HEK293 (cell line): ENCODE measurements around the gene AP3D1.

ENCODE experiments used
- CTCF ChIA-PET: fragments of 350-600 bp; formaldehyde crosslinking; extraction: SDS; loops from one replicate; lab custom pipeline; 2021; ENCODE audit warnings: antibody characterized with exemption; lab: Yijun Ruan, JAX
- POLR2A ChIA-PET: fragments of 300-600 bp; formaldehyde crosslinking; extraction: SDS; loops from one replicate; lab custom pipeline; 2020; ENCODE audit warnings: antibody characterized with exemption, inconsistent platforms; lab: Yijun Ruan, JAX
- H3K27ac ChIP-seq: fragments of 200-500 bp; sonication (Bioruptor generic); 2 replicates; pipeline ENCODE4 v1.5.1; 2014; ENCODE audit warnings: low read depth, low read length, control low read depth, inconsistent platforms; ENCODE audit errors: extremely low read depth
- H3K36me3 ChIP-seq, 2 experiments: fragments of 200-500 bp in 1 of 2; sonication (Bioruptor generic) in 1 of 2; 1 replicate in 1 of 2; 2 replicates in 1 of 2; pipeline ENCODE4 v1.5.1; 2014 to 2017; ENCODE audit warnings: inconsistent platforms in 2 of 2, low read length in 2 of 2; ENCODE audit not compliant: control insufficient read depth in 2 of 2, insufficient read depth in 1 of 2
- H3K4me1 ChIP-seq: fragments of 200-500 bp; sonication (Bioruptor generic); 2 replicates; pipeline ENCODE4 v1.5.1; 2014; ENCODE audit warnings: mild to moderate bottlenecking, low read length, inconsistent platforms; ENCODE audit not compliant: control insufficient read depth, insufficient read depth
- H3K4me3 ChIP-seq: 2 replicates; pipeline ENCODE4 v1.5.1; 2011; ENCODE audit warnings: low read depth, mild to moderate bottlenecking, control low read depth, low read length, moderate library complexity
- H3K9me3 ChIP-seq: fragments of 200-500 bp; sonication (Bioruptor generic); 2 replicates; pipeline ENCODE4 v1.5.1; 2014; ENCODE audit warnings: low read depth, low read length, inconsistent platforms; ENCODE audit not compliant: control insufficient read depth, insufficient read depth
- EGR2 ChIP-seq: fragments of 450-650 bp; formaldehyde crosslinking; IDR thresholded peaks from 2 replicates; pipeline ENCODE4 v1.5.1; 2016; ENCODE audit warnings: low read depth, missing biosample characterization, missing genetic modification characterization
- GFI1B ChIP-seq: fragments of 450-650 bp; formaldehyde crosslinking; IDR thresholded peaks from 2 replicates; pipeline ENCODE4 v1.5.1; 2016; ENCODE audit warnings: missing biosample characterization, missing genetic modification characterization
- GLIS2 ChIP-seq: fragments of 450-650 bp; formaldehyde crosslinking; IDR thresholded peaks from 2 replicates; pipeline ENCODE4 v1.5.1; 2016; ENCODE audit warnings: missing biosample characterization, missing genetic modification characterization
- KLF16 ChIP-seq: fragments of 450-650 bp; formaldehyde crosslinking; IDR thresholded peaks from 2 replicates; pipeline ENCODE4 v1.5.1; 2017; ENCODE audit warnings: missing biosample characterization, missing genetic modification characterization
- OVOL3 ChIP-seq: fragments of 450-650 bp; formaldehyde crosslinking; IDR thresholded peaks from 2 replicates; pipeline ENCODE4 v1.5.1; 2016; ENCODE audit warnings: missing biosample characterization, missing genetic modification characterization
- SP2 ChIP-seq: fragments of 450-650 bp; formaldehyde crosslinking; IDR thresholded peaks from 2 replicates; pipeline ENCODE4 v1.5.1; 2016; ENCODE audit warnings: missing biosample characterization, missing genetic modification characterization
- TRIM28 ChIP-seq: IDR thresholded peaks from 2 replicates; pipeline ENCODE4 v1.6.1; 2011; ENCODE audit warnings: low read length, control low read depth, borderline replicate concordance
- YY2 ChIP-seq: fragments of 450-650 bp; formaldehyde crosslinking; IDR thresholded peaks from 2 replicates; pipeline ENCODE4 v1.5.1; 2016; ENCODE audit warnings: missing biosample characterization, missing genetic modification characterization
- ZBTB20 ChIP-seq: fragments of 450-650 bp; formaldehyde crosslinking; IDR thresholded peaks from 2 replicates; pipeline ENCODE4 v1.5.1; 2016; ENCODE audit warnings: missing biosample characterization, missing genetic modification characterization
- ZEB2 ChIP-seq: fragments of 450-650 bp; formaldehyde crosslinking; IDR thresholded peaks from 2 replicates; pipeline ENCODE4 v1.5.1; 2016; ENCODE audit warnings: missing biosample characterization, missing genetic modification characterization
- ZIC2 ChIP-seq: fragments of 450-650 bp; formaldehyde crosslinking; IDR thresholded peaks from 2 replicates; pipeline ENCODE4 v1.5.1; 2016; ENCODE audit warnings: missing biosample characterization, missing genetic modification characterization
- ZNF174 ChIP-seq: fragments of 450-650 bp; formaldehyde crosslinking; IDR thresholded peaks from 2 replicates; pipeline ENCODE4 v1.5.0; 2017; ENCODE audit warnings: missing biosample characterization, mild to moderate bottlenecking, missing genetic modification characterization
- ZNF24 ChIP-seq: fragments of 450-650 bp; formaldehyde crosslinking; IDR thresholded peaks from 2 replicates; pipeline ENCODE4 v1.5.1; 2016; ENCODE audit warnings: missing biosample characterization, missing genetic modification characterization
- ZNF335 ChIP-seq: fragments of 450-650 bp; formaldehyde crosslinking; conservative IDR thresholded peaks from 2 replicates; pipeline ENCODE4 v1.5.1; 2016; ENCODE audit warnings: missing biosample characterization, missing genetic modification characterization
- ZNF600 ChIP-seq: fragments of 450-650 bp; formaldehyde crosslinking; IDR thresholded peaks from 2 replicates; pipeline ENCODE4 v1.5.1; 2016; ENCODE audit warnings: missing biosample characterization, missing genetic modification characterization
- ZXDB ChIP-seq: fragments of 450-650 bp; formaldehyde crosslinking; IDR thresholded peaks from 2 replicates; pipeline ENCODE4 v1.5.1; 2016; ENCODE audit warnings: missing biosample characterization, missing genetic modification characterization
- TF ChIP-seq, protein P1 (sequence below): fragments of 450-650 bp; formaldehyde crosslinking; IDR thresholded peaks from 2 replicates; pipeline ENCODE4 v1.5.1; 2016; ENCODE audit warnings: missing biosample characterization, missing genetic modification characterization, borderline replicate concordance
- TF ChIP-seq, protein P2 (sequence below): fragments of 450-650 bp; formaldehyde crosslinking; IDR thresholded peaks from 2 replicates; pipeline ENCODE4 v1.5.1; 2016; ENCODE audit warnings: missing biosample characterization, missing genetic modification characterization, low read depth
- TF ChIP-seq, protein P3 (sequence below): fragments of 450-650 bp; formaldehyde crosslinking; IDR thresholded peaks from 2 replicates; pipeline ENCODE4 v1.5.1; 2016; ENCODE audit warnings: missing biosample characterization, missing genetic modification characterization
- TF ChIP-seq, protein P4 (sequence below): fragments of 450-650 bp; formaldehyde crosslinking; IDR thresholded peaks from 2 replicates; pipeline ENCODE4 v1.5.1; 2016; ENCODE audit warnings: missing biosample characterization, missing genetic modification characterization
- TF ChIP-seq, protein P5 (sequence below): fragments of 450-650 bp; formaldehyde crosslinking; IDR thresholded peaks from 2 replicates; pipeline ENCODE4 v1.5.1; 2017; ENCODE audit warnings: missing biosample characterization, missing genetic modification characterization

Gene AP3D1

DNA sequence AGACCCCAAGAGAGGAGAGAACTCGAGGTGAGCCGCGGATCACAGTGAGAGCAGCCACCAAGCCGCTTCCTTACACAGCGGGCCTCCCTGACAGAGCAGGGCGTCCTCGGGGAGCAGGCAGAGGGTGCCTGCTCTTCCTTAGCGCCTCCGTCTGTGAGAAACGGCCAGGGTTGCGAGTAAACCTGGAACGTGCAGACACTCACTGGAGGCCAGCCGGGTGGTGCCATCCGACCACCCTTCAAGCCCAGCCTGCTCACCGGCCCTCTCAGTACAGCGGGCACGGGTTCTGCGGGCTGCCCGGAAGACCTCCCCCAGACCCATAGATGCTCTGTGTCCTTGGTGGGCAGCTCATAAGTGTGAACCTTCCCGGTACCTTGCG is 22.0 kb upstream of the AP3D1 start (continued):
- TF ChIP-seq, protein P1, sequence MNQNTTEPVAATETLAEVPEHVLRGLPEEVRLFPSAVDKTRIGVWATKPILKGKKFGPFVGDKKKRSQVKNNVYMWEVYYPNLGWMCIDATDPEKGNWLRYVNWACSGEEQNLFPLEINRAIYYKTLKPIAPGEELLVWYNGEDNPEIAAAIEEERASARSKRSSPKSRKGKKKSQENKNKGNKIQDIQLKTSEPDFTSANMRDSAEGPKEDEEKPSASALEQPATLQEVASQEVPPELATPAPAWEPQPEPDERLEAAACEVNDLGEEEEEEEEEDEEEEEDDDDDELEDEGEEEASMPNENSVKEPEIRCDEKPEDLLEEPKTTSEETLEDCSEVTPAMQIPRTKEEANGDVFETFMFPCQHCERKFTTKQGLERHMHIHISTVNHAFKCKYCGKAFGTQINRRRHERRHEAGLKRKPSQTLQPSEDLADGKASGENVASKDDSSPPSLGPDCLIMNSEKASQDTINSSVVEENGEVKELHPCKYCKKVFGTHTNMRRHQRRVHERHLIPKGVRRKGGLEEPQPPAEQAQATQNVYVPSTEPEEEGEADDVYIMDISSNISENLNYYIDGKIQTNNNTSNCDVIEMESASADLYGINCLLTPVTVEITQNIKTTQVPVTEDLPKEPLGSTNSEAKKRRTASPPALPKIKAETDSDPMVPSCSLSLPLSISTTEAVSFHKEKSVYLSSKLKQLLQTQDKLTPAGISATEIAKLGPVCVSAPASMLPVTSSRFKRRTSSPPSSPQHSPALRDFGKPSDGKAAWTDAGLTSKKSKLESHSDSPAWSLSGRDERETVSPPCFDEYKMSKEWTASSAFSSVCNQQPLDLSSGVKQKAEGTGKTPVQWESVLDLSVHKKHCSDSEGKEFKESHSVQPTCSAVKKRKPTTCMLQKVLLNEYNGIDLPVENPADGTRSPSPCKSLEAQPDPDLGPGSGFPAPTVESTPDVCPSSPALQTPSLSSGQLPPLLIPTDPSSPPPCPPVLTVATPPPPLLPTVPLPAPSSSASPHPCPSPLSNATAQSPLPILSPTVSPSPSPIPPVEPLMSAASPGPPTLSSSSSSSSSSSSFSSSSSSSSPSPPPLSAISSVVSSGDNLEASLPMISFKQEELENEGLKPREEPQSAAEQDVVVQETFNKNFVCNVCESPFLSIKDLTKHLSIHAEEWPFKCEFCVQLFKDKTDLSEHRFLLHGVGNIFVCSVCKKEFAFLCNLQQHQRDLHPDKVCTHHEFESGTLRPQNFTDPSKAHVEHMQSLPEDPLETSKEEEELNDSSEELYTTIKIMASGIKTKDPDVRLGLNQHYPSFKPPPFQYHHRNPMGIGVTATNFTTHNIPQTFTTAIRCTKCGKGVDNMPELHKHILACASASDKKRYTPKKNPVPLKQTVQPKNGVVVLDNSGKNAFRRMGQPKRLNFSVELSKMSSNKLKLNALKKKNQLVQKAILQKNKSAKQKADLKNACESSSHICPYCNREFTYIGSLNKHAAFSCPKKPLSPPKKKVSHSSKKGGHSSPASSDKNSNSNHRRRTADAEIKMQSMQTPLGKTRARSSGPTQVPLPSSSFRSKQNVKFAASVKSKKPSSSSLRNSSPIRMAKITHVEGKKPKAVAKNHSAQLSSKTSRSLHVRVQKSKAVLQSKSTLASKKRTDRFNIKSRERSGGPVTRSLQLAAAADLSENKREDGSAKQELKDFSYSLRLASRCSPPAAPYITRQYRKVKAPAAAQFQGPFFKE: no peak
- TF ChIP-seq GFI1B (tag by site-specific recombination) (no peak), OVOL3 (tag by site-specific recombination) (no peak), ZEB2 (tag by site-specific recombination) (no peak), ZNF600 (tag by site-specific recombination) (no peak), ZNF174 (tag by site-specific recombination) (no peak), GLIS2 (no peak)
- TF ChIP-seq, protein P2, sequence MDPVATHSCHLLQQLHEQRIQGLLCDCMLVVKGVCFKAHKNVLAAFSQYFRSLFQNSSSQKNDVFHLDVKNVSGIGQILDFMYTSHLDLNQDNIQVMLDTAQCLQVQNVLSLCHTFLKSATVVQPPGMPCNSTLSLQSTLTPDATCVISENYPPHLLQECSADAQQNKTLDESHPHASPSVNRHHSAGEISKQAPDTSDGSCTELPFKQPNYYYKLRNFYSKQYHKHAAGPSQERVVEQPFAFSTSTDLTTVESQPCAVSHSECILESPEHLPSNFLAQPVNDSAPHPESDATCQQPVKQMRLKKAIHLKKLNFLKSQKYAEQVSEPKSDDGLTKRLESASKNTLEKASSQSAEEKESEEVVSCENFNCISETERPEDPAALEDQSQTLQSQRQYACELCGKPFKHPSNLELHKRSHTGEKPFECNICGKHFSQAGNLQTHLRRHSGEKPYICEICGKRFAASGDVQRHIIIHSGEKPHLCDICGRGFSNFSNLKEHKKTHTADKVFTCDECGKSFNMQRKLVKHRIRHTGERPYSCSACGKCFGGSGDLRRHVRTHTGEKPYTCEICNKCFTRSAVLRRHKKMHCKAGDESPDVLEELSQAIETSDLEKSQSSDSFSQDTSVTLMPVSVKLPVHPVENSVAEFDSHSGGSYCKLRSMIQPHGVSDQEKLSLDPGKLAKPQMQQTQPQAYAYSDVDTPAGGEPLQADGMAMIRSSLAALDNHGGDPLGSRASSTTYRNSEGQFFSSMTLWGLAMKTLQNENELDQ (tag by site-specific recombination): no peak
- TF ChIP-seq, protein P3, sequence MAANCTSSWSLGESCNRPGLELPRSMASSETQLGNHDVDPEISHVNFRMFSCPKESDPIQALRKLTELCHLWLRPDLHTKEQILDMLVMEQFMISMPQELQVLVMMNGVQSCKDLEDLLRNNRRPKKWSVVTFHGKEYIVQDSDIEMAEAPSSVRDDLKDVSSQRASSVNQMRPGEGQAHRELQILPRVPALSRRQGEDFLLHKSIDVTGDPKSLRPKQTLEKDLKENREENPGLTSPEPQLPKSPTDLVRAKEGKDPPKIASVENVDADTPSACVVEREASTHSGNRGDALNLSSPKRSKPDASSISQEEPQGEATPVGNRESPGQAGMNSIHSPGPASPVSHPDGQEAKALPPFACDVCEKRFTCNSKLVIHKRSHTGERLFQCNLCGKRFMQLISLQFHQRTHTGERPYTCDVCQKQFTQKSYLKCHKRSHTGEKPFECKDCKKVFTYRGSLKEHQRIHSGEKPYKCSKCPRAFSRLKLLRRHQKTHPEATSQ: no peak
- TF ChIP-seq, all 188 proteins: peak for 0

DNA sequence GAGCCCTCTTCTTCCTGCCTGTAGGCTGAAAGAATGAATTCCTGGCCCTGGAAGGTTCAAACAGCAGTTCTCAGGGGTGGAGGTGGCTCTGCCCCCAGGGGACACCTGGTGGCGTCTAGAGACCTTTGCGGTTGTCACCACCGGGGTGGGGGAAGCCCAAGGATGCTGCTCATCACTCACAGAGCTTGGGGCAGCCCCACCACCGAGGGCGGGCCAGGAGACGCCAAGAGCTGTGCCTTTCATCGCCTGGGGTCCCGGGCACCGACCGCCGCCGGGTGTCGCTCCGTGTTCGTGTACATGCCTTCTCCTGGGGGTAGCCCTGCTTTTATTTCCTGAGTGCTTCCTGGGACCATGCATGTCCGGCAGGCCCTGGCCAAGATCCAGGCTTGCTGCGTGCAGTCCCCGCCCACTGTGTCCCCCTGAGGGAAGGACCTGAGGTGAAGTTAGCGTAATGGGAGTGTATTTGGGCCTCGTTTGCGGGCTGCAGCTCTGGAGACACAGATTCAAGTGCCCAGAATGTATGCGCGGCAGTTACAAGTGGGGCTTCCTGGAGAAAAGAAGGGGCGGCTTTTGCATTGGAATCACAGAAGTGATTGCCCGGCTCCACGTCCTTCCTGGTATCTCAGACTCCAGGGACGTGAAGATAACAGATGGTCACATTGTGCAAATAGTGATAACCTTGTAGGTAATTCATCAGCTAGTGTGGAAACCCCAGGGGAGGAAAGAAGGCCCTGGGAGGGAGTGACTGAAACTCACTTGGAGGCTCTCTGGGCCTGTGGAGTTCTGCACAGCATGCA is 20.2 kb upstream of the AP3D1 start:
- Histone ChIP-seq H3K4me3 (no peak overlapping the region), H3K9me3 (no peaks in the 10 kb centered on the region), H3K36me3 (no peaks in the 10 kb centered on the region; a peak in 1 of 3 replicates), H3K4me1 (peaks cover 28% of the 10 kb centered on the region), H3K27ac (peak overlapping the region; percentile 20)
- ChIA-PET POLR2A (interaction anchor here (0.7 to 1.0 kb wide), 2 partner anchors 15 to 305 kb away, joined by 3 read pairs; partner anchors contain the start of gene GADD45B), CTCF (interaction anchor here (0.8 to 2.1 kb wide), 6 partner anchors 13 to 465 kb away, joined by 3 to 7 read pairs (median 6); partner anchors contain the start of gene PLEKHJ1)
- TF ChIP-seq SP2 (tag by site-specific recombination): peak; percentile 62
- peak; percentile 57 for TF ChIP-seq ZEB2 (tag by site-specific recombination)
- TF ChIP-seq, protein P4, sequence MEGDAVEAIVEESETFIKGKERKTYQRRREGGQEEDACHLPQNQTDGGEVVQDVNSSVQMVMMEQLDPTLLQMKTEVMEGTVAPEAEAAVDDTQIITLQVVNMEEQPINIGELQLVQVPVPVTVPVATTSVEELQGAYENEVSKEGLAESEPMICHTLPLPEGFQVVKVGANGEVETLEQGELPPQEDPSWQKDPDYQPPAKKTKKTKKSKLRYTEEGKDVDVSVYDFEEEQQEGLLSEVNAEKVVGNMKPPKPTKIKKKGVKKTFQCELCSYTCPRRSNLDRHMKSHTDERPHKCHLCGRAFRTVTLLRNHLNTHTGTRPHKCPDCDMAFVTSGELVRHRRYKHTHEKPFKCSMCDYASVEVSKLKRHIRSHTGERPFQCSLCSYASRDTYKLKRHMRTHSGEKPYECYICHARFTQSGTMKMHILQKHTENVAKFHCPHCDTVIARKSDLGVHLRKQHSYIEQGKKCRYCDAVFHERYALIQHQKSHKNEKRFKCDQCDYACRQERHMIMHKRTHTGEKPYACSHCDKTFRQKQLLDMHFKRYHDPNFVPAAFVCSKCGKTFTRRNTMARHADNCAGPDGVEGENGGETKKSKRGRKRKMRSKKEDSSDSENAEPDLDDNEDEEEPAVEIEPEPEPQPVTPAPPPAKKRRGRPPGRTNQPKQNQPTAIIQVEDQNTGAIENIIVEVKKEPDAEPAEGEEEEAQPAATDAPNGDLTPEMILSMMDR (tag by site-specific recombination): peak; percentile 89
- 0 out of 2 replicates have a peak, but pooled peaks have one; percentile 21 for TF ChIP-seq ZXDB
- TF ChIP-seq KLF16 (tag by site-specific recombination): no peak; the same call in 1 of the 2 replicates
- TF ChIP-seq ZNF174 (tag by site-specific recombination): no peak
- TF ChIP-seq ZNF335 (tag by site-specific recombination): peak; percentile 70
- TF ChIP-seq ZIC2 (tag by site-specific recombination): peak; percentile 96
- TF ChIP-seq YY2 (tag by site-specific recombination): no peak
- peak; percentile 41; the same call in 1 of the 2 replicates for TF ChIP-seq EGR2 (tag by site-specific recombination)
- TF ChIP-seq TRIM28: no peak
- TF ChIP-seq ZBTB20 (tag by site-specific recombination): peak; percentile 91
- TF ChIP-seq, protein P5, sequence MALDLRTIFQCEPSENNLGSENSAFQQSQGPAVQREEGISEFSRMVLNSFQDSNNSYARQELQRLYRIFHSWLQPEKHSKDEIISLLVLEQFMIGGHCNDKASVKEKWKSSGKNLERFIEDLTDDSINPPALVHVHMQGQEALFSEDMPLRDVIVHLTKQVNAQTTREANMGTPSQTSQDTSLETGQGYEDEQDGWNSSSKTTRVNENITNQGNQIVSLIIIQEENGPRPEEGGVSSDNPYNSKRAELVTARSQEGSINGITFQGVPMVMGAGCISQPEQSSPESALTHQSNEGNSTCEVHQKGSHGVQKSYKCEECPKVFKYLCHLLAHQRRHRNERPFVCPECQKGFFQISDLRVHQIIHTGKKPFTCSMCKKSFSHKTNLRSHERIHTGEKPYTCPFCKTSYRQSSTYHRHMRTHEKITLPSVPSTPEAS (tag by site-specific recombination): no peak
- TF ChIP-seq ZNF24 (tag by site-specific recombination): no peak
